K562 (cell line): ENCODE measurements around the gene OLFM4. TPM values are rescaled to one million over a fixed set of nuclear protein-coding genes. Genes with fewer than 3 reads are reported as not detected.

ENCODE experiments used
- ATAC-seq: fragments of 200-7000 bp; cut with Tn5 transposase; 3 replicates; pipeline ENCODE4 v1.9.1; 2020; ENCODE audit warnings: moderate library complexity
- BruUV-seq: library from RNA; stranded (reverse); fragments of 400-500 nt; replicated peaks from 2 replicates; lab custom pipeline; 2021; lab: Mats Ljungman, UMichigan
- CTCF ChIA-PET: fragments of 300-600 bp; formaldehyde crosslinking; extraction: SDS; loops from one replicate; lab custom pipeline; 2021; ENCODE audit warnings: low intra/inter-chr PET ratio; lab: Yijun Ruan, JAX
- POLR2A ChIA-PET: fragments of 300-600, 350-650 bp; sonication (Branson Sonifier 250); formaldehyde crosslinking; extraction: SDS; loops from one replicate; lab custom pipeline; 2021; ENCODE audit warnings: antibody characterized with exemption, inconsistent platforms; lab: Yijun Ruan, JAX
- DNase-seq, 4 experiments: peaks; one replicate each; pipeline versions ENCODE4 v3.0.0 to v3.0.0-alpha.2; 2011 to 2018; ENCODE audit warnings: low spot score in 3 of 4, mixed read lengths in 3 of 4; ENCODE audit errors: extremely low read depth in 1 of 4
- FAIRE-seq: peaks from 2 replicates; lab custom pipeline; 2011; peaks lifted over from hg19 to GRCh38; lab: Jason Lieb, UNC
- H2AFZ ChIP-seq: 2 replicates; pipeline ENCODE4 v1.6.0; 2011; ENCODE audit warnings: low read depth, low read length, control low read depth, inconsistent platforms
- H3K27ac ChIP-seq: fragments of 200-600 bp; 3 replicates; pipeline ENCODE4 v1.8.0; 2011; ENCODE audit warnings: low read depth, mild to moderate bottlenecking, control low read depth, inconsistent platforms, low read length, moderate library complexity, mixed read lengths; ENCODE audit errors: extremely low read depth
- H3K27me3 ChIP-seq, 2 experiments: fragments of 300-600 bp in 1 of 2; 2 replicates in 1 of 2; 3 replicates in 1 of 2; pipeline versions ENCODE4 v1.6.0 to v1.8.0; 2011; ENCODE audit warnings: inconsistent platforms in 2 of 2, low read length in 2 of 2, mild to moderate bottlenecking in 1 of 2, mixed read lengths in 1 of 2, moderate library complexity in 1 of 2; ENCODE audit not compliant: control insufficient read depth in 2 of 2, insufficient read depth in 2 of 2
- H3K36me3 ChIP-seq: fragments of 300-600 bp; 3 replicates; pipeline ENCODE4 v1.8.0; 2011; ENCODE audit warnings: mild to moderate bottlenecking, low read length, inconsistent platforms; ENCODE audit not compliant: control insufficient read depth, insufficient read depth
- H3K4me1 ChIP-seq, 2 experiments: fragments of 200-600 bp in 1 of 2; replicated peaks in 1 of 2; 2 replicates in 1 of 2; 3 replicates in 1 of 2; pipeline versions ENCODE4 v1.5.1 to v1.8.0; 2011; ENCODE audit warnings: inconsistent platforms in 2 of 2, low read length in 2 of 2, mild to moderate bottlenecking in 1 of 2, mixed read lengths in 1 of 2, moderate library complexity in 1 of 2; ENCODE audit not compliant: control insufficient read depth in 2 of 2, insufficient read depth in 2 of 2
- H3K4me2 ChIP-seq: 2 replicates; pipeline ENCODE4 v1.6.1; 2011; ENCODE audit warnings: low read length, control low read depth, inconsistent platforms, mixed read lengths; ENCODE audit not compliant: insufficient read depth
- H3K4me3 ChIP-seq: fragments of 200-600 bp; sonication (generic), shearing (Covaris generic); 2 replicates; pipeline ENCODE4 v1.5.1; 2016; ENCODE audit warnings: control low read depth, inconsistent platforms
- H3K79me2 ChIP-seq: fragments of 200-600 bp; 3 replicates; pipeline ENCODE4 v1.8.0; 2011; ENCODE audit warnings: low read length, inconsistent platforms; ENCODE audit not compliant: control insufficient read depth, insufficient read depth
- H3K9ac ChIP-seq, 2 experiments: 2 replicates each; pipeline versions ENCODE4 v1.6.0 to v1.6.1; 2011; ENCODE audit warnings: low read depth in 2 of 2, low read length in 2 of 2, control low read depth in 1 of 2, inconsistent platforms in 1 of 2, mild to moderate bottlenecking in 1 of 2, mixed read lengths in 1 of 2; ENCODE audit not compliant: insufficient read depth in 1 of 2
- H3K9me1 ChIP-seq: one replicate; pipeline ENCODE4 v1.6.0; 2011; ENCODE audit warnings: inconsistent platforms, mild to moderate bottlenecking, low read length, moderate library complexity; ENCODE audit not compliant: control insufficient read depth, insufficient read depth
- H3K9me3 ChIP-seq: replicated peaks from 2 replicates; pipeline ENCODE4 v1.5.1; 2011; ENCODE audit warnings: low read depth, low read length, inconsistent platforms; ENCODE audit not compliant: control insufficient read depth, insufficient read depth
- H4K20me1 ChIP-seq: replicated peaks from 2 replicates; pipeline ENCODE4 v1.6.1; 2011; ENCODE audit warnings: low read length, inconsistent platforms, mixed read lengths; ENCODE audit not compliant: control insufficient read depth, insufficient read depth
- CREB3L1 ChIP-seq: fragments of 450-650 bp; IDR thresholded peaks from 2 replicates; pipeline ENCODE4 v1.6.1; 2014; ENCODE audit warnings: low read depth, mild to moderate bottlenecking, moderate library complexity, borderline replicate concordance
- CREB5 ChIP-seq: fragments of 250-450 bp; sonication (Bioruptor Pico); IDR thresholded peaks from 2 replicates; pipeline ENCODE4 v1.5.0; 2020; ENCODE audit warnings: mild to moderate bottlenecking
- FOXA1 ChIP-seq: fragments of 450-650 bp; IDR thresholded peaks from 2 replicates; pipeline ENCODE4 v1.6.1; 2016; ENCODE audit warnings: mild to moderate bottlenecking, borderline replicate concordance
- HDAC2 ChIP-seq: fragments of 450-650 bp; IDR thresholded peaks from 2 replicates; pipeline ENCODE4 v1.6.1; 2016; ENCODE audit warnings: mild to moderate bottlenecking
- HMBOX1 ChIP-seq: sonication (generic); IDR thresholded peaks from 2 replicates; pipeline ENCODE4 v1.6.1; 2016
- MIER1 ChIP-seq: fragments of 450-650 bp; IDR thresholded peaks from 2 replicates; pipeline ENCODE4 v1.6.1; 2016; ENCODE audit warnings: antibody characterized with exemption, mild to moderate bottlenecking, low read depth
- NFYB ChIP-seq: IDR thresholded peaks from 2 replicates; pipeline ENCODE4 v1.6.1; 2011; ENCODE audit warnings: mild to moderate bottlenecking, moderate library complexity; ENCODE audit not compliant: insufficient read length; ENCODE audit errors: extremely low read depth
- TBP ChIP-seq: optimal IDR thresholded peaks from 2 replicates; pipeline ENCODE3; 2011; ENCODE audit warnings: low read depth, low read length, improper control_type of control experiment
- TGIF2 ChIP-seq: sonication (generic); formaldehyde crosslinking; IDR thresholded peaks from 2 replicates; pipeline ENCODE4 v1.8.1; 2022; ENCODE audit warnings: mild to moderate bottlenecking, missing genetic modification reagents, moderate library complexity
- THRB ChIP-seq: fragments of 450-650 bp; formaldehyde crosslinking; conservative IDR thresholded peaks from 2 replicates; pipeline ENCODE4 v1.4.0; 2022; ENCODE audit warnings: mild to moderate bottlenecking, missing genetic modification characterization
- ZMIZ1 ChIP-seq, 2 experiments: fragments of 150-350 bp in 1 of 2; IDR thresholded peaks; 2 replicates each; pipeline ENCODE4 v1.6.1; 2012 to 2016; ENCODE audit warnings: low read depth in 2 of 2, low read length in 2 of 2, mild to moderate bottlenecking in 1 of 2, moderate library complexity in 1 of 2
- WGBS: fragments of 100-300 bp; shearing (Covaris generic); methylation state at CpG from one replicate; pipeline ENCODE4 v1.1.6; 2016; ENCODE audit warnings: low coverage, mixed read lengths; ENCODE audit not compliant: insufficient coverage; ENCODE audit errors: missing lambda C conversion rate; 5-methylcytosine and 5-hydroxymethylcytosine counted together
- in situ Hi-C: fragments of 300-500 bp; cut with MboI; formaldehyde crosslinking; loops from 4 replicates; pipeline ENCODE4 v1.15.0; 2018; ENCODE audit warnings: inconsistent platforms, mixed read lengths
- intact Hi-C: fragments of 100-400 bp; cut with micrococcal nuclease; formaldehyde crosslinking; loops from 2 replicates; pipeline ENCODE4 v1.14.2; 2022
- polyA plus RNA-seq, 8 experiments: library from polyadenylated mRNA; depleted of rRNA in 4 of 8; stranded (reverse) in 5 of 8; unstranded in 3 of 8; fragments of >200 nt; fragmentation: Nextera tagmentation in 2 of 8; fragmentation: Illumina TruSeq in 1 of 8; extraction: Ambion mirVana in 2 of 8; extraction: Trizol in 1 of 8; gene quantifications; 2 replicates each; pipeline versions ENCODE4 v1.2.1 to v1.2.3, GENCODE V29; 2011 to 2014; ENCODE audit warnings: inconsistent platforms in 1 of 8, missing spikeins in 1 of 8
- total RNA-seq, 7 experiments: library from RNA; depleted of rRNA in 6 of 7; stranded (reverse); fragments of >200 nt in 6 of 7; fragmentation: Illumina TruSeq in 2 of 7; extraction: Trizol in 2 of 7; gene quantifications; 2 replicates each; pipeline versions ENCODE4 v1.2.1 to v1.2.3, GENCODE V29; 2011 to 2021; ENCODE audit warnings: low replicate concordance in 1 of 7

Gene OLFM4
- total and polyA plus RNA-seq, 9 of the 15 experiments (the other 6 are each of a cell fraction or from before 2014, with no cell fraction given), result not detected

GRCh38 chr13:53042877-53043276, 14.3 kb downstream of the OLFM4 start (continued):
- TF ChIP-seq NFYB (no peak), FOXA1 (no peak), TGIF2 (CRISPR knock-in tag) (no peak), CREB3L1 (no peak), MIER1 (no peak), HDAC2 (no peak), CREB5 (no peak), HMBOX1 (no peak)
- TF ChIP-seq, all 486 proteins: peak for 0

- FAIRE-seq (no peak), DNase-seq (no peak), ATAC-seq (no peak)
- no peak overlapping the region for H2AFZ ChIP-seq
- WGBS, result no CpG with 5 or more reads among the region's 2 CpGs
- no peak overlapping the region for H3K4me2 ChIP-seq
- H3K9ac ChIP-seq, result no peak overlapping the region
- H3K4me1 ChIP-seq, result no peaks in the 10 kb centered on the region
- ChIA-PET POLR2A (no interaction called here), CTCF (no interaction called here)
- H3K9me1 ChIP-seq, result no peaks in the 10 kb centered on the region
- H3K9me3 ChIP-seq, result no peaks in the 10 kb centered on the region
- no peaks in the 10 kb centered on the region for H3K36me3 ChIP-seq
- no peaks in the 10 kb centered on the region; the same call in 1 of the 2 replicates for H4K20me1 ChIP-seq
- intact Hi-C loops (no loop called here), in situ Hi-C loops (no loop called here)
- H3K27ac ChIP-seq, result no peak overlapping the region
- no peaks in the 10 kb centered on the region for H3K27me3 ChIP-seq
- no peak overlapping the region for H3K4me3 ChIP-seq
- H3K79me2 ChIP-seq, result no peaks in the 10 kb centered on the region
- no TSS peak for BruUV-seq
- TF ChIP-seq TBP (no peak), ZMIZ1 (IDR thresholded peaks at IDR 0.05; ENCODE audit: low read depth in 2 of 2, low read length in 2 of 2) (no peak), THRB (CRISPR knock-in tag) (no peak)
Observed at GRCh38 chr13:53043398-53043797, 14.8 kb downstream of the OLFM4 start.
